ENCODE measurements around the gene MFSD2B. TPM values are rescaled to one million over a fixed set of nuclear protein-coding genes. Genes with fewer than 3 reads are reported as not detected.
"Not testable (repeated sequence)": the region's sequence is repeated elsewhere in the genome, so short reads cannot be mapped to it uniquely, and the experiment has no call there.

MFSD2B gene
- total and polyA plus RNA-seq, 2 donors (not counting 3 experiments of a cell fraction or from before 2014, with no cell fraction given): 0.29 to 0.82 TPM

DNA sequence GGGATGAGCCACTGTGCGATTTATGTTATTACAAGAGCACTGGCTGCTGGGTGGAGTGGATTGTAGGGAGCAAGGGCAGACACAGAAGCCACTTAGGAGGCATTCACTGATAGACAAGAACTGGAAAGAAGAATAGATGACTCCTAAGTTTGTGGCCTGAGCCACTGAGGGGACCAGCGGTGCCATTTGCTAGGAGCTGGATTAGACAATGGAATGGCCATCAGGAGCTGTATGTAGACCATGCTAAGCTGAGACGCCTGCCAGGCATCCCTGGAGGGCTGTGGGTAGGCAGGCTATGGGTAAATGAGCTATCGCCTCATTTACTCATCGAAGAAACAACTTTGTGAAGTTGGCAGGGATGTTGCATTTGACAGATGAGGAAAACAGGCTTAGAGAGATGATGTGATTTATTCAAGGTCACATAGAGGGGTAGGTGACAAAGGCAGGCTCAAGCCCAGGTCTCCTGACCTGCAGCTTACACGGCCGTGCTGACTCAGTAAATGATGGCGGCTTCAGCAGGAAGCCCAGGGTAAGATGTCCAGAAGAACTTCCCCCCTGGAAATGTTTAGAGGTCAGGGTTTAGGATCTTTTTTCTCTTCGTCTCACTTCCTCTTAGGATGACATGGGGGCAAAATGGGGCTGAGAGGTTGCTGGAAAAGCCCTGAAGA, 2.8 kb downstream of the MFSD2B start:
- Histone ChIP-seq H3K27ac (ENCODE audit: insufficient read depth, low read depth, low read length) (no peak overlapping the region), H3K9me3 (replicated peaks; ENCODE audit: control insufficient read depth, insufficient read depth, low read length) (no peaks in the 10 kb centered on the region), H2AFZ (ENCODE audit: low read depth, low read length) (peak overlapping the region; percentile 30), H3K27me3 (ENCODE audit: control insufficient read depth in 2 of 2, insufficient read depth in 2 of 2, low read length in 2 of 2) (no peaks in the 10 kb centered on the region), H3K9ac (replicated peaks; ENCODE audit: extremely low read depth, insufficient read depth, low read length) (no peak overlapping the region), H3K79me2 (ENCODE audit: control insufficient read depth, insufficient read depth, low read length) (no peaks in the 10 kb centered on the region), H3K4me2 (ENCODE audit: insufficient read depth, low read length) (no peak overlapping the region), H3K36me3 (ENCODE audit: control insufficient read depth in 2 of 2, extremely low read depth in 1 of 2, insufficient read depth in 2 of 2, low read length in 2 of 2) (no peaks in the 10 kb centered on the region), H3K4me3 (replicated peaks in 1 of 3; ENCODE audit: insufficient read depth in 1 of 3, low read depth in 1 of 3, low read length in 3 of 3) (no peak overlapping the region), H3K4me1 (ENCODE audit: control insufficient read depth, extremely low read depth, insufficient read depth, low read length) (peaks cover 27% of the 10 kb centered on the region), H3K9me1 (replicated peaks; ENCODE audit: control insufficient read depth, extremely low read depth, insufficient read depth, low read length) (no peaks in the 10 kb centered on the region), H4K20me1 (replicated peaks; ENCODE audit: control insufficient read depth, extremely low read depth, insufficient read depth, low read length) (no peaks in the 10 kb centered on the region)
- FAIRE-seq (peak; percentile 38), DNase-seq (ENCODE audit: low read depth, low spot score) (no peak)
- POLR2A ChIA-PET: no interaction called here
- intact Hi-C loops (cut with micrococcal nuclease): no loop called here
- CTCF ChIA-PET: interaction anchor here (1.0 to 1.7 kb wide), 3 partner anchors 17 to 188 kb away, joined by 3 read pairs; no protein-coding TSS in a partner anchor
- TF ChIP-seq MYC (IDR thresholded peaks at IDR 0.05; ENCODE audit: low read depth, low read length): no peak
- no peak for TF ChIP-seq POLR2AphosphoS5 (IDR thresholded peaks at IDR 0.05; ENCODE audit: insufficient read depth, low read depth, low read length)
- no peak for TF ChIP-seq JUN (IDR thresholded peaks at IDR 0.05; ENCODE audit: borderline replicate concordance, insufficient read depth, insufficient read length, low read depth)
- TF ChIP-seq EZH2 (IDR thresholded peaks at IDR 0.05; ENCODE audit: borderline replicate concordance, low read depth, low read length, severe bottlenecking): no peak
- TF ChIP-seq GATA2 (IDR thresholded peaks at IDR 0.05; ENCODE audit: insufficient read depth, insufficient read length, low read depth, low read length): no peak
- no peak for TF ChIP-seq POLR2A (IDR thresholded peaks at IDR 0.05; ENCODE audit: low read depth, low read length)
- no peak for TF ChIP-seq FOS (IDR thresholded peaks at IDR 0.05; ENCODE audit: borderline replicate concordance, insufficient read depth, low read length)
- TF ChIP-seq, protein P1, sequence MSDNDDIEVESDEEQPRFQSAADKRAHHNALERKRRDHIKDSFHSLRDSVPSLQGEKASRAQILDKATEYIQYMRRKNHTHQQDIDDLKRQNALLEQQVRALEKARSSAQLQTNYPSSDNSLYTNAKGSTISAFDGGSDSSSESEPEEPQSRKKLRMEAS (IDR thresholded peaks at IDR 0.05; ENCODE audit: insufficient read depth, insufficient read length): no peak
- TF ChIP-seq, protein P2, sequence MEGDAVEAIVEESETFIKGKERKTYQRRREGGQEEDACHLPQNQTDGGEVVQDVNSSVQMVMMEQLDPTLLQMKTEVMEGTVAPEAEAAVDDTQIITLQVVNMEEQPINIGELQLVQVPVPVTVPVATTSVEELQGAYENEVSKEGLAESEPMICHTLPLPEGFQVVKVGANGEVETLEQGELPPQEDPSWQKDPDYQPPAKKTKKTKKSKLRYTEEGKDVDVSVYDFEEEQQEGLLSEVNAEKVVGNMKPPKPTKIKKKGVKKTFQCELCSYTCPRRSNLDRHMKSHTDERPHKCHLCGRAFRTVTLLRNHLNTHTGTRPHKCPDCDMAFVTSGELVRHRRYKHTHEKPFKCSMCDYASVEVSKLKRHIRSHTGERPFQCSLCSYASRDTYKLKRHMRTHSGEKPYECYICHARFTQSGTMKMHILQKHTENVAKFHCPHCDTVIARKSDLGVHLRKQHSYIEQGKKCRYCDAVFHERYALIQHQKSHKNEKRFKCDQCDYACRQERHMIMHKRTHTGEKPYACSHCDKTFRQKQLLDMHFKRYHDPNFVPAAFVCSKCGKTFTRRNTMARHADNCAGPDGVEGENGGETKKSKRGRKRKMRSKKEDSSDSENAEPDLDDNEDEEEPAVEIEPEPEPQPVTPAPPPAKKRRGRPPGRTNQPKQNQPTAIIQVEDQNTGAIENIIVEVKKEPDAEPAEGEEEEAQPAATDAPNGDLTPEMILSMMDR (IDR thresholded peaks at IDR 0.05; ENCODE audit: extremely low read depth in 1 of 2, insufficient read depth in 1 of 2, low read depth in 1 of 2, low read length in 2 of 2): no peak
- dilution Hi-C loops (cut with MboI; ENCODE audit: extremely low pct_ligation_motif_present, low sequenced_read_pairs): no loop called here
- no TSS peak for BruUV-seq (replicated peaks)

DNA sequence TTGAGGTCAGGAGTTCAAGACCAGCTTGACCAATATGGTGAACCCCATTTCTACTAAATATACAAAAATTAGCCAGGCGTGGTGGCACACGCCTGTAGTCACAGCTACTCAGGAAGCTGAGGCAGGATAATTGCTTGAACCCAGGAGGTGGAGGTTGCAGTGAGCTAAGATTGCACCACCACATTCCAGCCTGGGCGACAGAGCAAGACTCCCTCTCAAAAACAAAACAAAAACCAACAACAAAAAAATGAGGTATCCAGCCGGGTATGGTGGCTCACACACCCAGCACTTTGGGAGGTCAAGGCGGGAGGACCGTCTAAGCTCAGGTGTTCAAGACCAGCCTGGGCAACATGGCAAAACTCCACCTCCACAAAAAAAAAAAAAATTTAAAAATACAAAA, 5.0 kb downstream of the MFSD2B start:
- H3K4me3 ChIP-seq (replicated peaks in 1 of 3; ENCODE audit: insufficient read depth in 1 of 3, low read depth in 1 of 3, low read length in 3 of 3); BruUV-seq (replicated peaks); H3K79me2 ChIP-seq (ENCODE audit: control insufficient read depth, insufficient read depth, low read length); H3K27me3 ChIP-seq (ENCODE audit: control insufficient read depth in 2 of 2, insufficient read depth in 2 of 2, low read length in 2 of 2); H4K20me1 ChIP-seq (replicated peaks; ENCODE audit: control insufficient read depth, extremely low read depth, insufficient read depth, low read length); H3K9me1 ChIP-seq (replicated peaks; ENCODE audit: control insufficient read depth, extremely low read depth, insufficient read depth, low read length); DNase-seq (ENCODE audit: low read depth, low spot score); dilution Hi-C loops (cut with MboI; ENCODE audit: extremely low pct_ligation_motif_present, low sequenced_read_pairs); H3K36me3 ChIP-seq (ENCODE audit: control insufficient read depth in 2 of 2, extremely low read depth in 1 of 2, insufficient read depth in 2 of 2, low read length in 2 of 2); H3K9me3 ChIP-seq (replicated peaks; ENCODE audit: control insufficient read depth, insufficient read depth, low read length); H2AFZ ChIP-seq (ENCODE audit: low read depth, low read length): not testable (repeated sequence)
- intact Hi-C loops (cut with micrococcal nuclease): loop anchor here (1.0 to 2.0 kb wide), 3 partner anchors 32 to 88 kb away; partner anchors contain the start of genes ATAD2B, SF3B6 and WDCP
- H3K27ac ChIP-seq (ENCODE audit: insufficient read depth, low read depth, low read length): peak overlapping the region; percentile 80
- H3K9ac ChIP-seq (replicated peaks; ENCODE audit: extremely low read depth, insufficient read depth, low read length): peak overlapping the region; percentile 15
- peaks cover 27% of the 10 kb centered on the region for H3K4me1 ChIP-seq (ENCODE audit: control insufficient read depth, extremely low read depth, insufficient read depth, low read length)
- peak overlapping the region; percentile 31 for H3K4me2 ChIP-seq (ENCODE audit: insufficient read depth, low read length)
- POLR2A ChIA-PET: interaction anchor here (0.7 to 1.4 kb wide), 2 partner anchors 8 to 70 kb away, joined by 3 to 5 read pairs; partner anchors contain the start of gene TP53I3
- CTCF ChIA-PET: interaction anchor here (1.1 to 1.9 kb wide), 2 partner anchors 27 to 190 kb away, joined by 3 to 7 read pairs; no protein-coding TSS in a partner anchor
- peak; percentile 57 for FAIRE-seq
